RWPE2 (cell line): Measurements from ENCODE around the gene OBP2A.

Experiments used
- ATAC-seq: fragments of 200-7000 bp; cut with Tn5 transposase; 3 replicates; pipeline ENCODE4 v1.9.1; 2021; ENCODE audit warnings: low read depth
- DNase-seq: peaks from one replicate; pipeline ENCODE4 v3.0.0-alpha.2; 2020; ENCODE audit warnings: low spot score
- H3K27ac ChIP-seq: fragments of 450-650 bp; 2 replicates; pipeline ENCODE4 v1.5.1; 2017; ENCODE audit warnings: mild to moderate bottlenecking; ENCODE audit not compliant: poor library complexity, severe bottlenecking
- H3K27me3 ChIP-seq: fragments of 250-450 bp; sonication (Bioruptor Pico); 2 replicates; pipeline ENCODE4 v1.5.1; 2021; ENCODE audit warnings: mild to moderate bottlenecking, moderate library complexity; ENCODE audit not compliant: insufficient read depth, poor library complexity, severe bottlenecking
- H3K36me3 ChIP-seq: fragments of 250-450 bp; sonication (Bioruptor Pico); 2 replicates; pipeline ENCODE4 v1.5.1; 2020; ENCODE audit warnings: low read depth, mild to moderate bottlenecking, moderate library complexity
- H3K4me1 ChIP-seq: fragments of 250-450 bp; sonication (Bioruptor Pico); 2 replicates; pipeline ENCODE4 v1.5.1; 2021; ENCODE audit warnings: mild to moderate bottlenecking, moderate library complexity; ENCODE audit not compliant: insufficient read depth, poor library complexity, severe bottlenecking
- H3K4me3 ChIP-seq: fragments of 250-450 bp; sonication (Bioruptor Pico); 2 replicates; pipeline ENCODE4 v1.5.1; 2021; ENCODE audit warnings: mild to moderate bottlenecking, moderate library complexity; ENCODE audit not compliant: severe bottlenecking
- H3K9me3 ChIP-seq: fragments of 250-450 bp; sonication (Bioruptor Pico); 2 replicates; pipeline ENCODE4 v1.5.1; 2021; ENCODE audit warnings: mild to moderate bottlenecking, moderate library complexity; ENCODE audit not compliant: severe bottlenecking
- CTCF ChIP-seq: fragments of 450-650 bp; IDR thresholded peaks from one replicate; pipeline ENCODE4 v1.5.1; 2017; ENCODE audit warnings: mild to moderate bottlenecking, moderate library complexity; ENCODE audit not compliant: poor library complexity, severe bottlenecking

OBP2A gene

GRCh38 chr9:135574331-135574730, 28.4 kb downstream of the OBP2A start:
- H3K27ac ChIP-seq, result no peak overlapping the region
- H3K27me3 ChIP-seq, result peaks cover 19% of the 10 kb centered on the region
- no peak overlapping the region for H3K4me3 ChIP-seq
- TF ChIP-seq CTCF, result no peak
- H3K4me1 ChIP-seq, result no peaks in the 10 kb centered on the region
- no peak for ATAC-seq
- no peak for DNase-seq
- H3K36me3 ChIP-seq, result no peaks in the 10 kb centered on the region
- no peaks in the 10 kb centered on the region for H3K9me3 ChIP-seq

- Histone ChIP-seq H3K4me3 (no peak overlapping the region), H3K27me3 (peaks cover 15% of the 10 kb centered on the region), H3K4me1 (no peaks in the 10 kb centered on the region), H3K27ac (no peak overlapping the region), H3K36me3 (no peaks in the 10 kb centered on the region), H3K9me3 (no peaks in the 10 kb centered on the region)
- DNase-seq, result peak; percentile 52
- ATAC-seq, result no peak
- TF ChIP-seq CTCF, result no peak
These were observed 29.0 kb downstream of the OBP2A start for GRCh38 chr9:135574943-135575342.

GRCh38 chr9:135575995-135576631, 30.2 kb downstream of the OBP2A start:
- peaks cover 6% of the 10 kb centered on the region for H3K27me3 ChIP-seq
- no peak overlapping the region for H3K4me3 ChIP-seq
- ATAC-seq (no peak), DNase-seq (no peak)
- H3K4me1 ChIP-seq, result no peaks in the 10 kb centered on the region
- H3K27ac ChIP-seq, result no peak overlapping the region
- TF ChIP-seq CTCF, result no peak
- no peaks in the 10 kb centered on the region for H3K36me3 ChIP-seq
- no peaks in the 10 kb centered on the region for H3K9me3 ChIP-seq

- H3K27me3 ChIP-seq, result peaks cover 2% of the 10 kb centered on the region
- no peak for TF ChIP-seq CTCF
- no peak overlapping the region for H3K27ac ChIP-seq
- H3K4me3 ChIP-seq, result no peak overlapping the region
- ATAC-seq (no peak), DNase-seq (no peak)
- H3K9me3 ChIP-seq, result no peaks in the 10 kb centered on the region
- no peaks in the 10 kb centered on the region for H3K4me1 ChIP-seq
- no peaks in the 10 kb centered on the region for H3K36me3 ChIP-seq
These were observed 31.3 kb downstream of the OBP2A start for GRCh38 chr9:135577256-135577655.

- ATAC-seq, result no peak
- no peaks in the 10 kb centered on the region for H3K4me1 ChIP-seq
- no peak overlapping the region for H3K27ac ChIP-seq
- no peak for DNase-seq
- no peak overlapping the region for H3K4me3 ChIP-seq
- no peaks in the 10 kb centered on the region for H3K36me3 ChIP-seq
- H3K9me3 ChIP-seq, result no peaks in the 10 kb centered on the region
- peaks cover 2% of the 10 kb centered on the region for H3K27me3 ChIP-seq
- no peak for TF ChIP-seq CTCF
These were observed 33.4 kb downstream of the OBP2A start for GRCh38 chr9:135579356-135579755.
